ENCODE measurements around the gene DHRSX.
"Not testable (repeated sequence)": the region's sequence is repeated elsewhere in the genome, so short reads cannot be mapped to it uniquely, and the experiment has no call there.

DNA sequence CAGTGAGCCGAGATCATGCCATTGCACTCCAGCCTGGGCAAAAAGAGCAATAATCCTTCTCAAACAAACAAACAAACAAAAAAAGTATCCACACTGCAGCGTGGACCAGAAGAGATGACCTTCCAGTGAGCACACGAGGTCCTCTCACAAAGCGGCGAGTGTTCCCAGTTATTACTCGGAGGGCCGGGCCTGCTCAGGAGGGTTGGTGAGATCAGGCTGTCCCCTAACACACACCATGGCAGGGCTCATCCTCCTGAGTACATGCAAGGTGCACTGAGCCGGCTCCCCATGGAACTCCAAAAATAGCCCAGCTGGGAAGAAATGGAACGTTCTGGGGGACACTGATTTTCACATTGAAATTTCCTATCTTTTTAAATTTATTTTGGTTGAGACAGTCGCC, 40.7 kb downstream of the DHRSX start:
- not testable (repeated sequence) for TF ChIP-seq EP300, POLR2A, POLR2AphosphoS5 (IDR thresholded peaks at IDR 0.05)
- TF ChIP-seq, protein P1, sequence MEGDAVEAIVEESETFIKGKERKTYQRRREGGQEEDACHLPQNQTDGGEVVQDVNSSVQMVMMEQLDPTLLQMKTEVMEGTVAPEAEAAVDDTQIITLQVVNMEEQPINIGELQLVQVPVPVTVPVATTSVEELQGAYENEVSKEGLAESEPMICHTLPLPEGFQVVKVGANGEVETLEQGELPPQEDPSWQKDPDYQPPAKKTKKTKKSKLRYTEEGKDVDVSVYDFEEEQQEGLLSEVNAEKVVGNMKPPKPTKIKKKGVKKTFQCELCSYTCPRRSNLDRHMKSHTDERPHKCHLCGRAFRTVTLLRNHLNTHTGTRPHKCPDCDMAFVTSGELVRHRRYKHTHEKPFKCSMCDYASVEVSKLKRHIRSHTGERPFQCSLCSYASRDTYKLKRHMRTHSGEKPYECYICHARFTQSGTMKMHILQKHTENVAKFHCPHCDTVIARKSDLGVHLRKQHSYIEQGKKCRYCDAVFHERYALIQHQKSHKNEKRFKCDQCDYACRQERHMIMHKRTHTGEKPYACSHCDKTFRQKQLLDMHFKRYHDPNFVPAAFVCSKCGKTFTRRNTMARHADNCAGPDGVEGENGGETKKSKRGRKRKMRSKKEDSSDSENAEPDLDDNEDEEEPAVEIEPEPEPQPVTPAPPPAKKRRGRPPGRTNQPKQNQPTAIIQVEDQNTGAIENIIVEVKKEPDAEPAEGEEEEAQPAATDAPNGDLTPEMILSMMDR (IDR thresholded peaks at IDR 0.05) = not testable (repeated sequence)
